Heart left ventricle (tissue), 13 donors: Measurements from ENCODE around the gene PAFAH1B2.

Experiments used
- POLR2A ChIP-seq, 2 donors: fragments of 450-650 bp; IDR thresholded peaks; one replicate each; pipeline ENCODE4 v1.6.1; 2017; ENCODE audit warnings: antibody characterized with exemption in 2 of 2, mild to moderate bottlenecking in 2 of 2, moderate library complexity in 2 of 2
- TF ChIP-seq, protein P1 (sequence below), 12 donors: fragments of 200-600 bp; sonication (generic) in 4 of 12; IDR thresholded peaks; one replicate each; pipeline versions ENCODE4 v1.5.0 to v1.8.0; 2018 to 2022; ENCODE audit warnings: antibody characterized with exemption in 12 of 12, mild to moderate bottlenecking in 5 of 12
- donor health status: ischemic (EF 13 %, LVEDD 7.1; RV severe dilation, severe dysfunction).
- donor health status: DM: no; HTN: yes; CAD: no.
- donor health status: DM: no; HTN: no; CAD: no.
- donor health status: ischemic (EF 25% LVEDD 6.9; RV normal size, moderate dysfunction).
- donor health status: ischemic (EF 25% LVEDD 5.7; RV mildly dilated, moderate dysfunction).
- donor health status: ischemic (EF 35%, LVEDD 5.7; RV mildly dilated, moderate dysfunction).
- donor health status: nonischemic (EF 11% LVEDD 7.7; RV severe dilation, severe dysfunction).
- donor health status: DM: yes; HTN: yes; CAD: no.
- donor health status: PGD.
- donor health status: ischemic (EF 29% LVEDD 5.4; RV normal size, mild dysfunction).
- donor health status: nonischemic (EF 23%, LVEDD 6.1; RV moderate dilation, normal function).

DNA sequence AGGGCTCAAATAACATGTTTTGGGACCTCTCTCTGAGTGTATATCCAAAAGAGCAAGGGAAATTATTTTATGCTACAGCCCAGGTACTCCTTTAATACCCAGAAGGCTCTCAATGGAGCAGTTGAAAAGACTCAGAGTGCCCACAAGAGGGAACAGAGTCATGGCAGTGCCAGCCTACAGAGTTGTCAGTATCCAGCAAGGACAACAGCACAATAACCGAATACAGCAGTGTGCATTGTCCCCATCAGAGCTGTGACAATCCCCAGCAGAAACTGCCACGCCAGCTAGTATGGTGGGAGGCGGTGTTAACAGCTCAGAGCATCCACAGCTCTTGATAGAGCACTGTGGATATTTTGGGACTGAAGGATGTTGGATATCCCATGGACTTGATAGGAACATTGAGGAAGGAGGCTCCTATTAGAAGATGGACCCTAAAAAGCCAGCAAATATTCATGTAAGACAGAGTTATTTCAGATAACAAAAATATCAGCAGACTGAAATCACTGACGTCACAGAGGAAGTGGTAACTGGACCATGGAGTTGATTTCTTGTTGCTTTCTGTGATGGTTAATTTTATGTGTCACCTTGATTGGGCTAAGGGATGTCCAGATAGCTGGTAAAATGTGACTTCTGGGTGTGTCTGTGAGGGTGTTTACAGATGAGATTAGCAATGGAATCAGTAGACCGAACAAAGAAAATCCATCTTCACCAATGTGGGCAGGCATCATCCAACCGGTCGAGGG lies 17.7 kb upstream of the PAFAH1B2 start:
- TF ChIP-seq, protein P1, sequence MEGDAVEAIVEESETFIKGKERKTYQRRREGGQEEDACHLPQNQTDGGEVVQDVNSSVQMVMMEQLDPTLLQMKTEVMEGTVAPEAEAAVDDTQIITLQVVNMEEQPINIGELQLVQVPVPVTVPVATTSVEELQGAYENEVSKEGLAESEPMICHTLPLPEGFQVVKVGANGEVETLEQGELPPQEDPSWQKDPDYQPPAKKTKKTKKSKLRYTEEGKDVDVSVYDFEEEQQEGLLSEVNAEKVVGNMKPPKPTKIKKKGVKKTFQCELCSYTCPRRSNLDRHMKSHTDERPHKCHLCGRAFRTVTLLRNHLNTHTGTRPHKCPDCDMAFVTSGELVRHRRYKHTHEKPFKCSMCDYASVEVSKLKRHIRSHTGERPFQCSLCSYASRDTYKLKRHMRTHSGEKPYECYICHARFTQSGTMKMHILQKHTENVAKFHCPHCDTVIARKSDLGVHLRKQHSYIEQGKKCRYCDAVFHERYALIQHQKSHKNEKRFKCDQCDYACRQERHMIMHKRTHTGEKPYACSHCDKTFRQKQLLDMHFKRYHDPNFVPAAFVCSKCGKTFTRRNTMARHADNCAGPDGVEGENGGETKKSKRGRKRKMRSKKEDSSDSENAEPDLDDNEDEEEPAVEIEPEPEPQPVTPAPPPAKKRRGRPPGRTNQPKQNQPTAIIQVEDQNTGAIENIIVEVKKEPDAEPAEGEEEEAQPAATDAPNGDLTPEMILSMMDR (IDR thresholded peaks at IDR 0.05): no peak
- no peak for TF ChIP-seq POLR2A (IDR thresholded peaks at IDR 0.05)
